SU-DHL-6 (cell line): Measurements from ENCODE around the gene PATL2.

Experiments used
- H2AFZ ChIP-seq: fragments of 200-600 bp; sonication (generic); 2 replicates; pipeline ENCODE4 v1.6.1; 2014; ENCODE audit warnings: low read depth, mild to moderate bottlenecking, moderate library complexity, mixed read lengths, antibody characterized with exemption, low read length; ENCODE audit not compliant: severe bottlenecking
- H3F3A ChIP-seq: fragments of 200-600 bp; shearing (Covaris generic); 2 replicates; pipeline ENCODE4 v1.6.0; 2016; ENCODE audit warnings: antibody characterized with exemption, mild to moderate bottlenecking; ENCODE audit not compliant: insufficient read depth
- H3K27ac ChIP-seq: fragments of 200-600 bp; sonication (generic); 2 replicates; pipeline ENCODE4 v1.5.1; 2016; ENCODE audit warnings: low read depth, mild to moderate bottlenecking, low read length, moderate library complexity, mixed read lengths
- H3K27me3 ChIP-seq: fragments of 200-600 bp; sonication (generic), shearing (Covaris generic); 2 replicates; pipeline ENCODE4 v1.6.0; 2014; ENCODE audit warnings: mild to moderate bottlenecking, low read length
- H3K36me3 ChIP-seq: fragments of 200-600 bp; sonication (generic); 2 replicates; pipeline ENCODE4 v1.6.1; 2014; ENCODE audit warnings: mild to moderate bottlenecking, low read length, mixed read lengths
- H3K4me2 ChIP-seq: fragments of 300-600, 200-600 bp; shearing (Covaris generic), sonication (generic); 2 replicates; pipeline ENCODE4 v1.6.0; 2014; ENCODE audit warnings: low read length, low read depth, mild to moderate bottlenecking; ENCODE audit not compliant: poor library complexity, severe bottlenecking
- H3K4me3 ChIP-seq: fragments of 200-600 bp; sonication (generic); 2 replicates; pipeline ENCODE4 v1.5.1; 2014; ENCODE audit warnings: antibody characterized with exemption, low read length, mild to moderate bottlenecking, mixed read lengths; ENCODE audit not compliant: insufficient read depth, poor library complexity, severe bottlenecking
- H3K79me2 ChIP-seq: fragments of 200-600 bp; sonication (generic); 2 replicates; pipeline ENCODE4 v1.6.1; 2014; ENCODE audit warnings: mild to moderate bottlenecking, low read length, moderate library complexity; ENCODE audit not compliant: insufficient read depth
- H3K9ac ChIP-seq: fragments of 200-600 bp; sonication (generic); 2 replicates; pipeline ENCODE4 v1.7.0; 2014; ENCODE audit warnings: mild to moderate bottlenecking, low read length
- H3K9me2 ChIP-seq: fragments of 200-600 bp; sonication (generic); replicated peaks from 2 replicates; pipeline ENCODE4 v1.6.1; 2014; ENCODE audit warnings: low read length; ENCODE audit not compliant: insufficient read depth
- H3K9me3 ChIP-seq: fragments of 200-600 bp; sonication (generic); 2 replicates; pipeline ENCODE4 v1.6.1; 2014; ENCODE audit warnings: low read length, mixed read lengths; ENCODE audit not compliant: insufficient read depth
- H4K20me1 ChIP-seq: fragments of 200-600 bp; sonication (generic); 2 replicates; pipeline ENCODE4 v1.6.1; 2014; ENCODE audit warnings: low read depth, mild to moderate bottlenecking, antibody characterized with exemption, low read length, moderate library complexity, mixed read lengths
- EZH2phosphoT487 ChIP-seq: fragments of 200-600 bp; sonication (generic), shearing (Covaris generic); conservative IDR thresholded peaks from 2 replicates; pipeline ENCODE4 v1.6.1; 2018; ENCODE audit warnings: mild to moderate bottlenecking, antibody characterized with exemption, low read length, moderate library complexity, mixed read lengths
- TF ChIP-seq, protein P1 (sequence below): fragments of 200-600 bp; sonication (generic); IDR thresholded peaks from one replicate; pipeline ENCODE4 v1.5.1; 2017; ENCODE audit warnings: antibody characterized with exemption, mild to moderate bottlenecking, low read length, moderate library complexity; ENCODE audit not compliant: insufficient read depth, poor library complexity, severe bottlenecking

The PATL2 gene

GRCh38 chr15:44676676-44677075 lies 34.4 kb downstream of the PATL2 start:
- Histone ChIP-seq H2AFZ (no peak overlapping the region), H3K9me3 (no peaks in the 10 kb centered on the region), H3K27me3 (no peaks in the 10 kb centered on the region), H3K36me3 (no peaks in the 10 kb centered on the region), H3K4me3 (no peak overlapping the region), H3K4me2 (no peak overlapping the region), H3K27ac (no peak overlapping the region), H3K9ac (no peak overlapping the region), H4K20me1 (no peaks in the 10 kb centered on the region), H3K79me2 (no peaks in the 10 kb centered on the region), H3F3A (no peaks in the 10 kb centered on the region), H3K9me2 (no peaks in the 10 kb centered on the region)
- TF ChIP-seq, protein P1, sequence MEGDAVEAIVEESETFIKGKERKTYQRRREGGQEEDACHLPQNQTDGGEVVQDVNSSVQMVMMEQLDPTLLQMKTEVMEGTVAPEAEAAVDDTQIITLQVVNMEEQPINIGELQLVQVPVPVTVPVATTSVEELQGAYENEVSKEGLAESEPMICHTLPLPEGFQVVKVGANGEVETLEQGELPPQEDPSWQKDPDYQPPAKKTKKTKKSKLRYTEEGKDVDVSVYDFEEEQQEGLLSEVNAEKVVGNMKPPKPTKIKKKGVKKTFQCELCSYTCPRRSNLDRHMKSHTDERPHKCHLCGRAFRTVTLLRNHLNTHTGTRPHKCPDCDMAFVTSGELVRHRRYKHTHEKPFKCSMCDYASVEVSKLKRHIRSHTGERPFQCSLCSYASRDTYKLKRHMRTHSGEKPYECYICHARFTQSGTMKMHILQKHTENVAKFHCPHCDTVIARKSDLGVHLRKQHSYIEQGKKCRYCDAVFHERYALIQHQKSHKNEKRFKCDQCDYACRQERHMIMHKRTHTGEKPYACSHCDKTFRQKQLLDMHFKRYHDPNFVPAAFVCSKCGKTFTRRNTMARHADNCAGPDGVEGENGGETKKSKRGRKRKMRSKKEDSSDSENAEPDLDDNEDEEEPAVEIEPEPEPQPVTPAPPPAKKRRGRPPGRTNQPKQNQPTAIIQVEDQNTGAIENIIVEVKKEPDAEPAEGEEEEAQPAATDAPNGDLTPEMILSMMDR = no peak
- TF ChIP-seq EZH2phosphoT487 = no peak

DNA sequence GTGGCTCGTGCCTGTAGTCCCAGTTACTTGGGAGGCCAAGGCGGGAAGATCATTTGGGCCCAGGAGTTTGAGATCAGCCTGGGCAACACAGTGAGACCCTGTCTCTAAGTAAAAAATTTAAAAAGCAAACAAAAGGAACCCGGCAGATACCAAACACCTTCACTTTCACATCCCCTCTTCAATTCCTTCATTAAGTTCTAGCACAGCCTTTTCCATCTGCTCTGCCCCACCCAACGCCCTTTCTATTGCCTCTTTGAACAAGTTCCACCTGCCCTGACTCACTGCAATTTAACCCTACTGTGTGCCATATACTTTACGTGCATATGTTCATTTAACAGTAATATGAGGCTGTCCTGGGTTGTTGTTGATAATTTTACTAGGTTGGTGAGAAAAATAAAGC lies 35.2 kb downstream of the PATL2 start:
- Histone ChIP-seq H2AFZ (no peak overlapping the region), H3K9me3 (no peaks in the 10 kb centered on the region), H3F3A (no peaks in the 10 kb centered on the region), H3K27ac (no peak overlapping the region), H3K4me2 (no peak overlapping the region), H4K20me1 (no peaks in the 10 kb centered on the region), H3K79me2 (no peaks in the 10 kb centered on the region), H3K4me3 (no peak overlapping the region), H3K27me3 (no peaks in the 10 kb centered on the region), H3K9ac (no peak overlapping the region), H3K9me2 (no peaks in the 10 kb centered on the region), H3K36me3 (no peaks in the 10 kb centered on the region)
- TF ChIP-seq, protein P1 = no peak
- no peak for TF ChIP-seq EZH2phosphoT487

GRCh38 chr15:44673639-44674038 lies 37.5 kb downstream of the PATL2 start:
- H3K27ac ChIP-seq = no peak overlapping the region
- no peak overlapping the region for H2AFZ ChIP-seq
- no peaks in the 10 kb centered on the region for H3K36me3 ChIP-seq
- no peak overlapping the region for H3K9ac ChIP-seq
- H3K9me2 ChIP-seq = no peaks in the 10 kb centered on the region
- H4K20me1 ChIP-seq = no peaks in the 10 kb centered on the region
- H3K79me2 ChIP-seq = no peaks in the 10 kb centered on the region
- H3F3A ChIP-seq = no peaks in the 10 kb centered on the region
- H3K4me2 ChIP-seq = no peak overlapping the region
- no peaks in the 10 kb centered on the region for H3K27me3 ChIP-seq
- TF ChIP-seq EZH2phosphoT487 = no peak
- TF ChIP-seq, protein P1 = no peak
- H3K4me3 ChIP-seq = no peak overlapping the region
- no peaks in the 10 kb centered on the region for H3K9me3 ChIP-seq
